Pancreas (tissue), 10 donors: Measurements from ENCODE around the gene HRCT1. TPM values are rescaled to one million over a fixed set of nuclear protein-coding genes. Genes with fewer than 3 reads are reported as not detected.

ENCODE experiments used
- ATAC-seq, 4 donors: fragments of 200-7000 bp; cut with Tn5 transposase; one replicate each; pipeline versions ENCODE4 v1.8.0 to v1.9.1; 2020; ENCODE audit warnings: mild to moderate bottlenecking in 4 of 4, moderate library complexity in 4 of 4
- DNase-seq, 6 donors: peaks; one replicate each; pipeline ENCODE4 v3.0.0-alpha.2; 2020
- FAIRE-seq: peaks from 2 replicates; lab custom pipeline; 2012; peaks lifted over from hg19 to GRCh38; lab: Jason Lieb, UNC
- H3K27ac ChIP-seq, 4 donors: fragments of 200-600 bp; sonication (generic); 1 replicate in 3 of 4; 2 replicates in 1 of 4; pipeline versions ENCODE4 v1.5.0 to v1.8.0; 2020
- H3K27me3 ChIP-seq, 4 donors: fragments of 200-600 bp; one replicate each; pipeline ENCODE4 v1.8.0; 2021
- H3K36me3 ChIP-seq, 3 donors: fragments of 200-600 bp; sonication (generic) in 1 of 3; one replicate each; pipeline versions ENCODE4 v1.5.0 to v1.8.0; 2020 to 2021
- H3K4me1 ChIP-seq, 3 donors: fragments of 200-600 bp; one replicate each; pipeline ENCODE4 v1.8.0; 2021
- H3K4me3 ChIP-seq, 4 donors: fragments of 200-600 bp; sonication (generic) in 2 of 4; one replicate each; pipeline versions ENCODE4 v1.5.0 to v1.8.0; 2020 to 2021
- H3K9me3 ChIP-seq, 4 donors: fragments of 200-600 bp; one replicate each; pipeline ENCODE4 v1.8.0; 2021
- CTCF ChIP-seq, 4 donors: fragments of 200-600 bp; sonication (generic) in 3 of 4; IDR thresholded peaks; one replicate each; pipeline versions ENCODE4 v1.5.0 to v1.8.0; 2021; ENCODE audit warnings: antibody characterized with exemption in 4 of 4
- WGBS, 2 donors: extraction: QIAGEN DNeasy Blood & Tissue Kit; methylation state at CpG; one replicate each; pipeline ENCODE4 v1.1.7; 2013; 5-methylcytosine and 5-hydroxymethylcytosine counted together
- intact Hi-C, 3 donors: fragments of 100-400 bp; cut with DNase I; formaldehyde crosslinking; loops; one replicate each; pipeline versions ENCODE4 v1.11.1 to v1.14.2; 2022
- polyA plus RNA-seq, 2 donors: library from polyadenylated mRNA; stranded (reverse); fragments of 200-250 nt; gene quantifications; one replicate each; pipeline ENCODE4 v1.2.3, GENCODE V29; 2013
- total RNA-seq, 6 donors: library from RNA; stranded (reverse); fragmentation: NEBNext Ultra II Directional in 4 of 6; extraction: Animal tissue kit (Norgen Biotek cat#: 25700) in 4 of 6; gene quantifications; one replicate each; pipeline versions ENCODE4 v1.2.1 to v1.2.4, GENCODE V29; 2021 to 2023
- donor health status: healthy with polysubstance abuse.
- donor health status: DM: no; HTN: no; CAD: no; lungs with moderate emphysema.
- donor health status: DM: no; HTN: no; CAD: no.
- donor health status: control.
- donor health status: control.
- donor health status: Bipolar disorder and iron deficiency.
- donor health status: DM: yes; HTN: yes; CAD: no.
- donor health status: DM: no; HTN: no; CAD: no.
- donor health status: DM: no; HTN: no; CAD: no.
- donor health status: DM: yes; HTN: yes; CAD: no.

HRCT1 gene
- total and polyA plus RNA-seq, 8 donors: 0.33 to 1.5 (median 0.83) TPM

- TF ChIP-seq CTCF (IDR thresholded peaks at IDR 0.05): no peak
- no peak for FAIRE-seq
Measured at GRCh38 chr9:35956651-35957050, 50.6 kb downstream of the HRCT1 start.

More at GRCh38 chr9:35956651-35957050, 50.6 kb downstream of the HRCT1 start:
- no peak for ATAC-seq
- 58 to 65% methylated on average over 5 of the region's 5 CpGs for WGBS, 2 donors
- no peak overlapping the region for H3K27ac ChIP-seq
- no peaks in the 10 kb centered on the region for H3K9me3 ChIP-seq
- no peaks in the 10 kb centered on the region for H3K36me3 ChIP-seq
- DNase-seq: no peak
- intact Hi-C loops: loop anchor here in 2 of 3 donors (5.0 to 10.0 kb wide), 2 partner anchors 66 to 68 kb away; no protein-coding TSS in a partner anchor
- H3K4me1 ChIP-seq: no peaks in the 10 kb centered on the region
- H3K27me3 ChIP-seq: peaks cover 0 to 5% (median 0%) of the 10 kb centered on the region in 4 donors
- H3K4me3 ChIP-seq: no peak overlapping the region

Other genes starting within 250 kb of the HRCT1 start
- over 10,000 TPM in 4 of 6 donors, 1,000 to 10,000 TPM in 2; 3,151 to 15,171 (median 11,469) TPM for gene RMRP, start 248.2 kb upstream of the HRCT1 start, total RNA-seq
- 100 to 1,000 TPM in 1 of 2 donors, 10 to 100 TPM in 1; 80.5 to 300 TPM for gene RMRP, start 248.2 kb upstream of the HRCT1 start, polyA plus RNA-seq
- 10 to 100 TPM; 13.8 to 32.6 (median 19.0) TPM for gene CCDC107, start 247.9 kb upstream of the HRCT1 start, total RNA-seq
- 10 to 100 TPM; 55.4 to 84.7 TPM for gene CCDC107, start 247.9 kb upstream of the HRCT1 start, polyA plus RNA-seq
- 1 to 10 TPM in 3 of 6 donors, under 1 TPM in 3; 0.20 to 1.2 (median 0.98) TPM for gene ARHGEF39, start 241.0 kb upstream of the HRCT1 start, total RNA-seq
- gene ARHGEF39, start 241.0 kb upstream of the HRCT1 start, polyA plus RNA-seq: 1 to 10 TPM; 1.4 to 2.0 TPM
- 10 to 100 TPM in 2 of 6 donors, 1 to 10 TPM in 4; 1.2 to 75.6 (median 5.7) TPM for gene CA9, start 232.3 kb upstream of the HRCT1 start, total RNA-seq
- gene CA9, start 232.3 kb upstream of the HRCT1 start, polyA plus RNA-seq: 10 to 100 TPM in 1 of 2 donors, 1 to 10 TPM in 1; 9.2 to 17.9 TPM
- 10 to 100 TPM; 11.3 to 52.8 (median 22.6) TPM for gene TPM2, start 216.3 kb upstream of the HRCT1 start, total RNA-seq
- gene TPM2, start 216.3 kb upstream of the HRCT1 start, polyA plus RNA-seq: 100 to 1,000 TPM; 204 to 227 TPM
- 100 to 1,000 TPM in 2 of 6 donors, 10 to 100 TPM in 4; 72.0 to 141 (median 86.6) TPM for gene TLN1, start 174.0 kb upstream of the HRCT1 start, total RNA-seq
- 10 to 100 TPM; 64.5 to 72.7 TPM for gene TLN1, start 174.0 kb upstream of the HRCT1 start, polyA plus RNA-seq
- 10 to 100 TPM; 15.7 to 24.3 (median 18.8) TPM for gene CREB3, start 173.5 kb upstream of the HRCT1 start, total RNA-seq
- gene CREB3, start 173.5 kb upstream of the HRCT1 start, polyA plus RNA-seq: 10 to 100 TPM; 23.9 to 29.6 TPM
- gene GBA2, start 157.0 kb upstream of the HRCT1 start, total RNA-seq: 10 to 100 TPM; 22.0 to 40.6 (median 32.2) TPM
- gene GBA2, start 157.0 kb upstream of the HRCT1 start, polyA plus RNA-seq: 10 to 100 TPM; 69.5 to 91.3 TPM
- gene RGP1, start 156.9 kb upstream of the HRCT1 start, total RNA-seq: 10 to 100 TPM; 12.7 to 18.3 (median 15.0) TPM
- gene RGP1, start 156.9 kb upstream of the HRCT1 start, polyA plus RNA-seq: 1 to 10 TPM; 6.8 to 9.3 TPM
- gene MSMP, start 151.9 kb upstream of the HRCT1 start, total RNA-seq: 1 to 10 TPM in 1 of 6 donors, under 1 TPM in 1, not detected in 4; 0.67 to 2.3 TPM
- under 1 TPM in 1 of 2 donors, not detected in 1; 0.49 TPM for gene MSMP, start 151.9 kb upstream of the HRCT1 start, polyA plus RNA-seq
- gene NPR2, start 114.6 kb upstream of the HRCT1 start, total RNA-seq: 1 to 10 TPM; 2.2 to 7.9 (median 2.7) TPM
- 10 to 100 TPM in 1 of 2 donors, 1 to 10 TPM in 1; 8.3 to 14.6 TPM for gene NPR2, start 114.6 kb upstream of the HRCT1 start, polyA plus RNA-seq
- 1 to 10 TPM in 2 of 6 donors, under 1 TPM in 4; 0.52 to 1.8 (median 0.83) TPM for gene SPAG8, start 93.9 kb upstream of the HRCT1 start, total RNA-seq
- gene SPAG8, start 93.9 kb upstream of the HRCT1 start, polyA plus RNA-seq: 1 to 10 TPM; 1.6 to 3.1 TPM
- 10 to 100 TPM; 20.6 to 43.7 (median 29.7) TPM for gene HINT2, start 91.2 kb upstream of the HRCT1 start, total RNA-seq
- 10 to 100 TPM; 51.7 to 64.2 TPM for gene HINT2, start 91.2 kb upstream of the HRCT1 start, polyA plus RNA-seq
- gene FAM221B, start 77.5 kb upstream of the HRCT1 start, total RNA-seq: not detected
- under 1 TPM in 1 of 2 donors, not detected in 1; 0.11 TPM for gene FAM221B, start 77.5 kb upstream of the HRCT1 start, polyA plus RNA-seq
- gene TMEM8B, start 77.0 kb upstream of the HRCT1 start, total RNA-seq: 10 to 100 TPM in 1 of 6 donors, 1 to 10 TPM in 5; 4.9 to 10.3 (median 7.0) TPM
- gene TMEM8B, start 77.0 kb upstream of the HRCT1 start, polyA plus RNA-seq: 10 to 100 TPM; 11.1 to 17.2 TPM
- gene OR13J1, start 35.8 kb upstream of the HRCT1 start, total RNA-seq: not detected
- not detected for gene OR13J1, start 35.8 kb upstream of the HRCT1 start, polyA plus RNA-seq
- gene SPAAR, start 3.3 kb downstream of the HRCT1 start, total RNA-seq: under 1 TPM in 5 of 6 donors, not detected in 1; 0.12 to 0.74 (median 0.44) TPM
- gene SPAAR, start 3.3 kb downstream of the HRCT1 start, polyA plus RNA-seq: 1 to 10 TPM in 1 of 2 donors, under 1 TPM in 1; 0.31 to 1.6 TPM
- not detected for gene OR2S2, start 52.0 kb downstream of the HRCT1 start, total RNA-seq
- not detected for gene OR2S2, start 52.0 kb downstream of the HRCT1 start, polyA plus RNA-seq
- gene RECK, start 130.7 kb downstream of the HRCT1 start, total RNA-seq: 1 to 10 TPM in 5 of 6 donors, under 1 TPM in 1; 0.95 to 4.6 (median 1.8) TPM
- 1 to 10 TPM; 1.4 to 2.0 TPM for gene RECK, start 130.7 kb downstream of the HRCT1 start, polyA plus RNA-seq
- gene GLIPR2, start 230.5 kb downstream of the HRCT1 start, total RNA-seq: 10 to 100 TPM in 1 of 6 donors, 1 to 10 TPM in 5; 1.3 to 10.0 (median 2.3) TPM
- 1 to 10 TPM; 5.8 to 8.2 TPM for gene GLIPR2, start 230.5 kb downstream of the HRCT1 start, polyA plus RNA-seq